ENCODE data around the gene LIN37. TPM values are rescaled to one million over a fixed set of nuclear protein-coding genes. Genes with fewer than 3 reads are reported as not detected.

The LIN37 gene
- total and polyA plus RNA-seq, 4 donors: 2.6 to 7.0 (median 6.1) TPM

GRCh38 chr19:35729021-35729420 lies 19.4 kb upstream of the LIN37 start:
- Histone ChIP-seq H3K27ac (ENCODE audit: low read depth in 1 of 2, low read length in 2 of 2) (no peak overlapping the region), H3K4me1 (ENCODE audit: control insufficient read depth in 4 of 4, insufficient read depth in 4 of 4, low read length in 3 of 4) (no peaks in the 10 kb centered on the region), H3K9me3 (ENCODE audit: control insufficient read depth in 4 of 4, low read length in 3 of 4) (no peaks in the 10 kb centered on the region), H3K36me3 (ENCODE audit: control insufficient read depth in 4 of 4, insufficient read depth in 3 of 4, low read depth in 1 of 4, low read length in 3 of 4) (peaks cover 58 to 95% (median 72%) of the 10 kb centered on the region in 4 donors), H3K9ac (ENCODE audit: low read depth in 1 of 2, low read length in 2 of 2) (no peak overlapping the region), H3K4me3 (ENCODE audit: low read depth in 1 of 3, low read length in 3 of 3) (no peak overlapping the region), H3K27me3 (ENCODE audit: control insufficient read depth in 4 of 4, insufficient read depth in 4 of 4, low read length in 3 of 4) (no peaks in the 10 kb centered on the region)
- DNase-seq (ENCODE audit: low spot score): no peak
- 95% methylated on average over 18 of the region's 18 CpGs for WGBS
- no peak for TF ChIP-seq FOXA1 (IDR thresholded peaks at IDR 0.05)
- TF ChIP-seq, protein P1, sequence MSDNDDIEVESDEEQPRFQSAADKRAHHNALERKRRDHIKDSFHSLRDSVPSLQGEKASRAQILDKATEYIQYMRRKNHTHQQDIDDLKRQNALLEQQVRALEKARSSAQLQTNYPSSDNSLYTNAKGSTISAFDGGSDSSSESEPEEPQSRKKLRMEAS (IDR thresholded peaks at IDR 0.05): no peak
- TF ChIP-seq RAD21 (IDR thresholded peaks at IDR 0.05): no peak
- TF ChIP-seq JUND (IDR thresholded peaks at IDR 0.05): no peak
- no peak for TF ChIP-seq TAF1 (conservative IDR thresholded peaks at IDR 0.05)
- no peak for TF ChIP-seq GABPA (IDR thresholded peaks at IDR 0.05 in 1 of 2, conservative IDR thresholded peaks at IDR 0.05 in 1 of 2)
- no peak for TF ChIP-seq HNF4G (IDR thresholded peaks at IDR 0.05)
- TF ChIP-seq, protein P2, sequence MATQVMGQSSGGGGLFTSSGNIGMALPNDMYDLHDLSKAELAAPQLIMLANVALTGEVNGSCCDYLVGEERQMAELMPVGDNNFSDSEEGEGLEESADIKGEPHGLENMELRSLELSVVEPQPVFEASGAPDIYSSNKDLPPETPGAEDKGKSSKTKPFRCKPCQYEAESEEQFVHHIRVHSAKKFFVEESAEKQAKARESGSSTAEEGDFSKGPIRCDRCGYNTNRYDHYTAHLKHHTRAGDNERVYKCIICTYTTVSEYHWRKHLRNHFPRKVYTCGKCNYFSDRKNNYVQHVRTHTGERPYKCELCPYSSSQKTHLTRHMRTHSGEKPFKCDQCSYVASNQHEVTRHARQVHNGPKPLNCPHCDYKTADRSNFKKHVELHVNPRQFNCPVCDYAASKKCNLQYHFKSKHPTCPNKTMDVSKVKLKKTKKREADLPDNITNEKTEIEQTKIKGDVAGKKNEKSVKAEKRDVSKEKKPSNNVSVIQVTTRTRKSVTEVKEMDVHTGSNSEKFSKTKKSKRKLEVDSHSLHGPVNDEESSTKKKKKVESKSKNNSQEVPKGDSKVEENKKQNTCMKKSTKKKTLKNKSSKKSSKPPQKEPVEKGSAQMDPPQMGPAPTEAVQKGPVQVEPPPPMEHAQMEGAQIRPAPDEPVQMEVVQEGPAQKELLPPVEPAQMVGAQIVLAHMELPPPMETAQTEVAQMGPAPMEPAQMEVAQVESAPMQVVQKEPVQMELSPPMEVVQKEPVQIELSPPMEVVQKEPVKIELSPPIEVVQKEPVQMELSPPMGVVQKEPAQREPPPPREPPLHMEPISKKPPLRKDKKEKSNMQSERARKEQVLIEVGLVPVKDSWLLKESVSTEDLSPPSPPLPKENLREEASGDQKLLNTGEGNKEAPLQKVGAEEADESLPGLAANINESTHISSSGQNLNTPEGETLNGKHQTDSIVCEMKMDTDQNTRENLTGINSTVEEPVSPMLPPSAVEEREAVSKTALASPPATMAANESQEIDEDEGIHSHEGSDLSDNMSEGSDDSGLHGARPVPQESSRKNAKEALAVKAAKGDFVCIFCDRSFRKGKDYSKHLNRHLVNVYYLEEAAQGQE (IDR thresholded peaks at IDR 0.05): no peak
- no peak for TF ChIP-seq FOXA2 (IDR thresholded peaks at IDR 0.05)
- no peak for TF ChIP-seq YY1 (IDR thresholded peaks at IDR 0.05)
- TF ChIP-seq, protein P3, sequence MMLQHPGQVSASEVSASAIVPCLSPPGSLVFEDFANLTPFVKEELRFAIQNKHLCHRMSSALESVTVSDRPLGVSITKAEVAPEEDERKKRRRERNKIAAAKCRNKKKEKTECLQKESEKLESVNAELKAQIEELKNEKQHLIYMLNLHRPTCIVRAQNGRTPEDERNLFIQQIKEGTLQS (IDR thresholded peaks at IDR 0.05): no peak
- no peak for TF ChIP-seq RXRA (IDR thresholded peaks at IDR 0.05)
- TF ChIP-seq EGR1 (IDR thresholded peaks at IDR 0.05; ENCODE audit: low read depth in 2 of 2): no peak

DNA sequence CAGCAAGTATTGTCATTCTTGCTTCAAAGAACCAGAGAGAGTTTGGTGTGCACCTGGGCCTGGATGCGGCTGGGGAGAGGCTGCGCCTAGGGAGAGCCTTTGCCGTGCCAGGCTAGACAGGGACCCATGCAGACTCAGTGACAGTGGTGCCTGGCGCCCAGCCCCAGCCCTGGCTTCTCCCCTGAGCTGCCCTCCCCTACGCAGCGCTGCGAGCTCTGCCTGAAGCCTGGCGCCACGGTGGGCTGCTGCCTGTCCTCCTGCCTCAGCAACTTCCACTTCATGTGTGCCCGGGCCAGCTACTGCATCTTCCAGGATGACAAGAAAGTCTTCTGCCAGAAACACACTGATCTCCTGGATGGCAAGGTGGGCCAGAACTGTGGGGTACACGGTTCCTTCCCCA lies 18.6 kb upstream of the LIN37 start:
- H3K4me3 ChIP-seq (ENCODE audit: low read depth in 1 of 3, low read length in 3 of 3): no peak overlapping the region
- no peaks in the 10 kb centered on the region for H3K27me3 ChIP-seq (ENCODE audit: control insufficient read depth in 4 of 4, insufficient read depth in 4 of 4, low read length in 3 of 4)
- H3K9me3 ChIP-seq (ENCODE audit: control insufficient read depth in 4 of 4, low read length in 3 of 4): no peaks in the 10 kb centered on the region
- H3K36me3 ChIP-seq (ENCODE audit: control insufficient read depth in 4 of 4, insufficient read depth in 3 of 4, low read depth in 1 of 4, low read length in 3 of 4): peaks cover 57 to 95% (median 69%) of the 10 kb centered on the region in 4 donors
- H3K9ac ChIP-seq (ENCODE audit: low read depth in 1 of 2, low read length in 2 of 2): no peak overlapping the region
- TF ChIP-seq, protein P2 (IDR thresholded peaks at IDR 0.05): no peak
- no peak for TF ChIP-seq HNF4G (IDR thresholded peaks at IDR 0.05)
- TF ChIP-seq, protein P3 (IDR thresholded peaks at IDR 0.05): no peak
- no peak for TF ChIP-seq YY1 (IDR thresholded peaks at IDR 0.05)
- no peak for TF ChIP-seq CTCF (IDR thresholded peaks at IDR 0.05; ENCODE audit: low read depth, low read length, missing input control)
- no peak for TF ChIP-seq SP1 (IDR thresholded peaks at IDR 0.05)
- TF ChIP-seq, protein P4, sequence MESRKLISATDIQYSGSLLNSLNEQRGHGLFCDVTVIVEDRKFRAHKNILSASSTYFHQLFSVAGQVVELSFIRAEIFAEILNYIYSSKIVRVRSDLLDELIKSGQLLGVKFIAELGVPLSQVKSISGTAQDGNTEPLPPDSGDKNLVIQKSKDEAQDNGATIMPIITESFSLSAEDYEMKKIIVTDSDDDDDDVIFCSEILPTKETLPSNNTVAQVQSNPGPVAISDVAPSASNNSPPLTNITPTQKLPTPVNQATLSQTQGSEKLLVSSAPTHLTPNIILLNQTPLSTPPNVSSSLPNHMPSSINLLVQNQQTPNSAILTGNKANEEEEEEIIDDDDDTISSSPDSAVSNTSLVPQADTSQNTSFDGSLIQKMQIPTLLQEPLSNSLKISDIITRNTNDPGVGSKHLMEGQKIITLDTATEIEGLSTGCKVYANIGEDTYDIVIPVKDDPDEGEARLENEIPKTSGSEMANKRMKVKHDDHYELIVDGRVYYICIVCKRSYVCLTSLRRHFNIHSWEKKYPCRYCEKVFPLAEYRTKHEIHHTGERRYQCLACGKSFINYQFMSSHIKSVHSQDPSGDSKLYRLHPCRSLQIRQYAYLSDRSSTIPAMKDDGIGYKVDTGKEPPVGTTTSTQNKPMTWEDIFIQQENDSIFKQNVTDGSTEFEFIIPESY (IDR thresholded peaks at IDR 0.05): no peak
- TF ChIP-seq JUND (IDR thresholded peaks at IDR 0.05): no peak
- no peak for TF ChIP-seq FOXA1 (IDR thresholded peaks at IDR 0.05)
- TF ChIP-seq RAD21 (IDR thresholded peaks at IDR 0.05): no peak
- no peak for TF ChIP-seq FOXA2 (IDR thresholded peaks at IDR 0.05)
- TF ChIP-seq GABPA (IDR thresholded peaks at IDR 0.05 in 1 of 2, conservative IDR thresholded peaks at IDR 0.05 in 1 of 2): no peak
- no peak for TF ChIP-seq EGR1 (IDR thresholded peaks at IDR 0.05; ENCODE audit: low read depth in 2 of 2)
- TF ChIP-seq NR2F2 (IDR thresholded peaks at IDR 0.05): no peak
- no peak for TF ChIP-seq TAF1 (conservative IDR thresholded peaks at IDR 0.05)
- H3K27ac ChIP-seq (ENCODE audit: low read depth in 1 of 2, low read length in 2 of 2): no peak overlapping the region
- DNase-seq (ENCODE audit: low spot score): no peak
- 97% methylated on average over 11 of the region's 11 CpGs for WGBS
- H3K4me1 ChIP-seq (ENCODE audit: control insufficient read depth in 4 of 4, insufficient read depth in 4 of 4, low read length in 3 of 4): no peaks in the 10 kb centered on the region

All from liver (tissue), 9 donors.